Activated CD4-positive, alpha-beta T cell treated with anti-CD3 and anti-CD28 coated beads for 1 hour (primary cell): ENCODE measurements around the gene NGEF.
"Not testable (repeated sequence)": the region's sequence is repeated elsewhere in the genome, so short reads cannot be mapped to it uniquely, and the experiment has no call there.

Source experiments
- DNase-seq: peaks from one replicate; pipeline ENCODE4 v3.0.0-alpha.2; 2020

The NGEF gene

DNA sequence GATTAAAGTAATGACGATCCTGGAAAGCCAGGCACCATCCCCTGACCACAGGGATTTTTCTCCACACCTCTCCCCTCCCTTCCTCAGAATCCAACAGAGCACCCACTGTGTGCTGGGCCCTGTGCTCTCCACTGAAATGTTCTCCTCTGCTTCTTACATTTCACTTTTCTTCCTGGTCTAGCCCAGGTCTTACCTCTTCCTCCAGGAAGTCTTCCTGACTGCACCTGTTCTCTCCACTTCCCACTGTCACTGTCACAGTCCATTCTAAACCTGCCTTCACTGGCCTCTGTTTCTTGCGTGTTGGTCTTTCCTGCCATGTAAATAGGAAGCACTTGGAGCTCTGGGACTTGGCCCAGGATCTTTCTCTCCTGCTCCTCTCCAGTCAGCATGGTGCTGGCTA lies 7.4 kb upstream of the NGEF start:
- DNase-seq: no peak

DNA sequence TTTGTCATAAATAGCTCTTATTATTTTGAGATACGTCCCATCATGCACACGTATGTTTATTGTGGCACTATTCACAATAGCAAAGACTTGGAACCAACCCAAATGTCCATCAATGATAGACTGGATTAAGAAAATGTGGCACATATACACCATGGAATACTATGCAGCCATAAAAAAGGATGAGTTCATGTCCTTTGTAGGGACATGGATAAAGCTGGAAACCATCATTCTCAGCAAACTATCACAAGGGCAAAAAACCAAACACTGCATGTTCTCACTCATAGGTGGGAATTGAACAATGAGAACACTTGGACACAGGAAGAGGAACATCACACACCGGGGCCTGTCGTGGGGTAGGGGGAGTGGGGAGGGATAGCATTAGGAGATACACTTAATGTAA lies 6.6 kb upstream of the NGEF start:
- not testable (repeated sequence) for DNase-seq

DNA sequence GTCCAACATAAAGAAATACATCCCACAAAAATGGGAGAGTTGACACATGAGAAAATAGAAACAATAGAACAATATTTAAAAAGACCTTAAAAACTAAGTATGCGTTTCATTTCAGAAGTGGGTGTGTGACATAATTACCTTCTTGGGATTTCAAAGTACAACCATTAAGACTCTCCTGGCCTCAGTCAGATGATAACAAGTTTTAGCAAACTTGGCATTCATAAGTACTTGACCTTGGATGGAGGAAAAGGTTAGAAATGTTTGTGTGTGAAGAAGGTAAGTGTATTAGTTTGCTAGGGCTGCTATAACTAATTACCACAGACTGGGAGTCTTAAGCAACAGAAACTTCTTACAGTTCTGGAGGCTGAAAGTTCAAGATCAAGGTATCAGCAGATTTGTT lies 4.9 kb upstream of the NGEF start:
- no peak for DNase-seq

DNA sequence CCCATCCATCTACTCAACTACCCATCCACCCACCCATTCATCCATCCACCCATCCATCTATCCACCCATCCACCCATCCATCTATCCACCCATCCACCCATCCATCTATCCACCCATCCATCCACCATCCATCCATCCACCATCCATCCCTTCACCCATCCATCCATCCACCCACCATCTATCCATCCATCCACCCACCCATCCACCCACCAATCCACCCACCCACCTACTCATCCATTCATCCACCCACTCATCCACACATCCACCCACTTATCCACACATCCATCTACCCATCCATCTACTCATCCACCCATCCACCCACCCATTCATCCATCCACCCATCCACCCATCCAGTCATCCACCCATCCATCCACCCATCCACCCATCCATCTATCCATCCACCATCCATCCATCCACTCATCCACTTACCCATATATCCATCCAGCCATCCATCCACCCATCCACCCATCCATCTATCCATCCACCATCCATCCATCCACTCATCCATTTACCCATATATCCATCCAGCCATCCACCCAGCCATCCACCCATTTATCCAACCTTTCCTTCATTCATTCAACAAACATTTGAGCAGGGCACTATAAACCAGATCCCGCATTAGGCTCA lies 2.1 kb upstream of the NGEF start:
- no peak for DNase-seq

DNA sequence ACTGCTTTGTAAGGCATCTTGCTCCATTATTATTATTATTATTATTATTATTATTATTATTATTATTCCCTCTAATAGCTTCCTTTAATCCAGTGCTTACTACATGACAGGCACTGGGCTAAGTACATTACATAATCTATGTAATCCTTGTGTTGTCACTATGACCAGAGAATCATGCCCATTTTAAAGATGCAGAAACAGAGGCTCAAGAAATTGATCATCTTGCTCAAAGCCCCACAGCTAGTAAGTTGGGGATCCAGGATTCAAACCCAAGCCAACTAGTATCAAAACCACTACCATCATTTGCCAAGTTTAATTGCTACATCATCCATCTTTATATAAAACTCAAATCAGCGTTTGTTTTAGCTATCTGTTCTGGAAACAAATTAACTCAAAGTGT lies 594 bp upstream of the NGEF start:
- DNase-seq: no peak

DNA sequence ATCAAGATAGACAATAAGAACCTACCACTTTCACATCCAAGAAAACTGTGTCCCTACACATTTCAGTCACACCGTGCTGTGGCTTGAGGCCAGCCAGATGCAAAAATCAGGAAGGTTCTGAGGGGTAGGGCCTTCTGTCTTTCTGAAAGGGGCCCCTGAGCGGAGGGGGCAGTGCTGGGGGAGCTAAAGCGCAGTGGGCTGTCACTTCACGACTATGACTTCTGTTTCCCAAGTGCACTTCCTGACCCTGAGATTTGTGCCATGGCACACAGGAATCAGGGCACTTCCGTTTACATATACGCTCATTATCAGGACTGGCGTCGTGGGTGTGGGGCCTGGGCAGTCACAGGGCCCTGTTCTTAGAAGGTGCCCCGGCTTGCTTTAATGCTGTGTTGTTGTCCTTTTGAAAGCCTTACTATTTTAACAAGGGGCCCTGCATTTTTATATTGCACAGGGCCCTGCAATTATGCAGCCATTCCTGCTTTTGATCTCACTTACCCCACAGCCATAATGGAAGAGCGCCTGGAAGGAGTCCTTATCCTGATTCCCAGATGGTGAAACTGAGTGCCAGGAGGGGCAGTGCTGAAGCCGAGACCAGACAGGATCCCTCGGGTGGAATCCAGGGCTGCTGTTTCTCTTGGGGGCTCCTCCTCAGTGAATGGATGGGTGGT lies 620 bp downstream of the NGEF start:
- no peak for DNase-seq

DNA sequence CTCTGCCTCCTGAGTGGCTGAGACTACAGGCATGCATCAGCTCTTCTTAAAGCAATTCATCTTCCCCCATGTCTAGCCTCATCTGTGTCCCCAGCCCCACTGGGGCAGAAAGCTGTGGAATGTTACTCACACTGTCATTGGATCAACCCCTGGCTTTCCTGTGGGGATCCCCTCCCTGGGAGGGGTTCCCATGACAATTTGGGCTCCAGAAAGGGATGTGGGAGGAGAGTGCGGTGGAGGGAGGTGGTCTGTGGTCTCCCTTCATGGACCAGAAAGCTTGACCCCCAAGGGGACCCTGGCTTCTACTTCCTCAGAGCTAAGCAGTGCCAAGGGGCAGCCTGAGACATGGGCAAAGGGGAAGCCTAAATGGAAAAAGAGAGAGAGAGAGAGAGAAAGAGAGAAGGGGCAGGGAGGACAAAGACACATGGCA lies 1.3 kb downstream of the NGEF start:
- DNase-seq: no peak

DNA sequence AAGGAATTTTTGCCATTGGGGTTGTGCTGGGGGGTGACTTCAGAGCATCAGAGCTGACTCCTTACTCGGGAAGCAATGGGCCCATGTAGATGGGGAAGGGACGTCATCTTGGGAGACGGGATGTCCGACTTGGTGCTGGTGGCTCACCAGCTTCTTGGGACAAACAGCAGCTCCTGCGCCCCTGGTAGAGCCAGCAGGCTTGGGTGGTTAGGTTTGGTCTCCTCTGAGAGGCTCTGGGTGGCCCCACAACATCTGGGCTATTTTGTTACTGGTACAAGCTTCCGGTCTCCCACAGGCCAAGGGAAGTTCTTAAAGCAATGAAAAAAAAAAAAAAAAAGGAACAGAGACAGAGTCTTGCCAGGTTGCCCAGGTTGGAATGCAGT lies 1.8 kb downstream of the NGEF start:
- DNase-seq: no peak

DNA sequence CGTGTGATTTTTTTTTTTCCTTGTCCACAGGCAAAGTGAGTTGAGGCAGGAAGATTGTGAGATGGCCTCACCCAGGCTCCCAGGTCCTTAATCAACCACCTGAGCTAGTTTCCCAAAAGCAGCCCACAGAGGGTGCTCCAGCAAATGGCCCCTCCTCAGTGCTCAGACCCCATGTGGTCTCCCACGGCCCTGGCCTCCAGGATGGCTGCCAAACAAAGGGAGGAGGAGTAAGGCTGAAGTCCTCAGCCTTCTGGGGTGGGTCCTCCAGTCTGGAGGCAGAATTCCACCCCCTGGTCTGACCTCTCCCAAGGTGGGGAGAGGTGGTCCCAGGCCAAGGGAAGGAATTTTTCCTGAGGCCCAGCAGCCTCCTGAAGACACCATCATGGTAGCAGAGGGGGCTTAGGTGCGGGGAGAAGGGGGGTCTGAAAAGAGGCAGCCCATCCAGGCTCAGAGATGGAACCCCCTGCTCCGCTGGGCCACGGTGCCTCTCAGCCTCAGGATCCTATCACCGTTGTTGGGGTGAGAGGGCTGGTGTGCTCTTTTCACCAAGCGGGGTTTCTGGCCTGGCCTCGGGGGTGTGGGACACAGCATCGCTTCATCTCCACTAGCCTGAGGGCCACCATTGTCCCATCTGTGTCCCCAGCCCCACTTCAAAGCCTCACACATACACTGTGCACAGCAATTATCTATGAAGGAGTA lies 2.3 kb downstream of the NGEF start:
- no peak for DNase-seq

DNA sequence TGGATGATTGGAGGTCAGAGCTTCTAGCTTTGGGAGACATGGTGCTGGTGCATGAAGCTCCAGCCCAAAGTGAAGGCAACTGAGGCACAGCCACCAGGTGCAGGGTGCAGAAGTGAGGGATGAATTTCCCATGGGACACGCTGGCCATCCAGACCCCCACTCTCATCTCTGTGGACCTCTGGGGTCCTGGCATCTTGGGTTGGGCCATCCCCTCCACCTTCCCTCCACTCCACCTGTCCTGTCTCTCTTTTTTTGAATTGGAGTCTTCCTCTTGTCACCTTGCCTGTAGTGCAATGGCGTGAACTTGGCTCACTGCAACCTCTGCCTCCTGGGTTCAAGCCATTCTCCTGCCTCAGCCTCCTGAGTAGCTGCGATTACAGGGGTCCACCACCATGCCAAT lies 3.4 kb downstream of the NGEF start:
- no peak for DNase-seq

DNA sequence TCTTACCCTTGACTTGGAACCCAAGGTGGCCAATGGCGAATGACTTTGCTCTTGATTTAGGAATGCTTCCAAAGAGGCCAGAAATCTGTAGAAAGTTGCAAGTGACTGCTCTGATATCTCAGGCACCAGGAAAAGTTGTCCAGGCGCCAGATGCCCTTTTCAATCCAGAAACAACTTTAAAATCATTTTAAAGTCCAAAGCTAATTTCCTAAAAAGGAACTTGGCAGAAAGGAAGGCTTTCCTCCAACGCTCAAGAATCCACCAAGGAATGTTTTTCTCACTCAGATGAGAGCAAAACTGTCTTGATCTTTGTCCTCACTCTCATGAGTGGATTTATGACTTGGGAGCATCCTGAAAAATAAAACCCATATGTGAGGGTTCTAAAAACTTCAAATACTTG lies 5.3 kb downstream of the NGEF start:
- DNase-seq: no peak

DNA sequence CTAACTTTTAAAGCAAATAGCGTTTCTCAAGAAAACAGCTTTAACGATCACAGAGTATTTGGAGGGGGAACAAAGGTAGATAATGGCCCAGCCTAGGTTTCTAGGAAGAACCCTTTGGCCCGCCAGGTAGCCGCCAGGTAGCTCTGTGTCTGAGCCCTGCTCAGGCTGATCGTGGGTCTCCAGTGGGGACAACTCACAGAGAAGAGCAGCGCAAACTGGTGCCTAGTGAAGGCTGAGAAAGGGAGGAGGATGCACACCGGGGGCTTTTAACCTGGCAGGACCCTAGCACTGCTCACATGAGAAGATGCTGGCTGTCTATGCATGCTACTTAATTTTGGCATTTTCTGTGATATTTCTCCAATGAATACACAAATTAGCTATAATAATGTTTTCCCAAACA lies 5.8 kb downstream of the NGEF start:
- no peak for DNase-seq

DNA sequence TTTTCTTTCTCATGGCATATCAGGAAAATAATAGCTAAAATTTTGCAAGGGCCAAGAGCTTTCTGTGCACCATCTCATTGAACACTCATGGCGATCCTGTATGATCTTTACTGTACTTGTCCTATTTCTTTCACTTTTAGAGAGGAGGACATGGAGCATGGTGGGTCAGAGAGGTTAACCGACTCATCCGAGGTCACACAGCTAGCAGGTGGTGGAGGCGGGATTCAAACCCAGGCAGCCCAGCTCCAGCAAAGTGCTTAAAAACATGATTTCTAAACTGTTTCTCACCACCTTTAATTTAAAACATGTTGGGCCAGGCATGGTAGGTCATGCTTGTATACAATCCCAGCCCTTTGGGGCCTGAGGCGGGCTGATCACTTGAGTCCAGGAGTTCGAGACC lies 6.4 kb downstream of the NGEF start:
- no peak for DNase-seq

DNA sequence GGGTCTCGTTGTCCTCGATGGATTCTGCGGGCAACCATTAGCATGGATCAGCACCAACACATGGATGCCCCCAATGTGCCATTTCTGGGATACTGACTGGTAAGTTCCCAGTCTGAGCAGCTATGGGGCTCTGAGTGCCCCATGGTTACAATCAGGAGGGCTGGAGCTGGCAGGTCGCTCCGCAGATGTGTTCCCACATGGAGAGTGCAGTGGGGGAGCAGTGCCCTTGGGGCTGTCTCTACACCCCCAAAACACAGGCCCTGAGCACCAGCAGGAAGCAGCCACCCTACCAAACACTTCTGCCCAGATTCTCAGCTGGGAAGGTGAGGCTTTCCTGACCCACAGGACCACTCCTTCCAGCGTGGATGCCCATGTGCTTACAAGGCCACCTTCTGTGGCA lies 8.0 kb downstream of the NGEF start:
- DNase-seq: no peak

DNA sequence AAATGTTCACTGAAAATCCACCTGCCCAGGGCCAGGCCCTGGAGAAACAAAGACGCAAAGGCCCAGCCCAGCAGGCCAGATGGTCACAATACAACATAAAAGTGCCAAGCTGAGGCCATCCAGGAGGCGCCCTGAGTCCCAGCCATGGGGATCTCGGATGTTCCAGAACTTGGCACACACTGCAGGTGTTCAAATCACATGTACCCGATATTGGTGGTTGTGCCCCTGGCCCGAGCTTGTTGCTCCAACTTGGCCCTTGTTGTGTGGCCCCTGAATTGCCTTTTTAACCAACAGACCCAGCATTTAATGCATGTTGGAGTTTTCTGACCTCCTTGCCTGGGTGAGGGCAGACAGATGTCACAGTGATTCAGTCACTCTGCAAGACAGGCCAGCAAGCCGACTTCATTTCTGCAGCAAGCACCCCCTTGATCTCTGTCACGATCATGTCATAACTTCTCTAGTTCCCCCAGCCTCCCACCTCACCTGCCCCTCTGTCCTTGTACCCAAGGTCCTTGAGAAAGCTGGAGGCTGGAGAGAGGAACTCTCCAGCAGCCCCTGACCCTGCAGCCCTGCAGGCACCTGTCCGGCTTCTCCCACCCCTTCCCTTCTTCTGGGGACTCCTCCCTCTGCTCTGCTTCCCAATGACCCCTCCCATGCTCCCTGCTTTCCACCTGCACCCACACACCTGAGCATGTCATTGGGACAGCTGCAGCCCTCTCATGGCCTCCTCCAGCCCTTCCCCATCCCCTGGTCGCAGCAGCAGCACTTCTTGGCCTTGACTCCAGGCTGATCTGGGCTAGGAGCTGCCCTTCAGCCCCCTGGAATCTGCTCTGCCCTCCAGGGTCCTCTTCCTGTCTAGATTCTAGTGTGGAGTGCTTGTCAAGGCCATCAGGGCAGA lies 9.1 kb downstream of the NGEF start:
- DNase-seq: no peak

DNA sequence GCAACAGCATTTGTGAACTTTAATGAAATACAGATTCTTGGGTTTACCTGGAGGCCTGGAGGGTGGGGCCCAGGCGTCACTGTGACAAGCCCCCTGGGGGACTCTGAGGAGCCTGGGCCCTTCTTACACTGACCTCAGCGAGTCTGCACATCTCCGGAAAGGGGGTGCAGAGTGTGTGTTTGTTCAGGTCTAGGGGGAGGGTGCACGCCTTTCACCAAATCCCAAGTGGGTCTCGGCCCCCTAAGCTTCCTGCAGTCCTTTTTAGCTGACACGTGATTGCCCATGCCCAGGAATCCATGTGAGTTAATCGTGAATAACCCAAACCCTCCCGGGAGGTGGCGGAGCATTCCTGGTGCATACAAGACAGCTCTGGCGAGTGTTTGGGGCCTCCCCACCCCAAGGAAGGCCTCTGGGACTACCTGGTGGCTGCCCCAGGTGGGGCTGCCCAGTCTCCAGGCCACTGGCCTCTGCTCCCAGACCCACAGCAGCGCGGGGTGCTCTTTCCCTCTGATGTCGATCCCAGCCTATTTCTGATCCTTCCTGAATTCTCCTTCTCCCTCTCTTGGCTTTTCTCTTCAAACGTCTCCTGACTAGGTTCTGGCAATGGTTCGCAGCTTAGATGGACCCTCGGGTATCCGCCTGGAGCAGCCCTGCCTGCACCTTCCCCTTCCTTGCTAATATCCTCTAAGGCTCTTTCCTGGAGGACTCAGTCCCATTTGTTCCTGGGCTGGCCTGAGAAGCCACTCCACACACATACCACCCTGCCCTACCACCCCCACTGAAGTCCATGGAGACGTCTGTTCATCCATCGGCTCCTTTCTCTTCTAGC lies 10.0 kb downstream of the NGEF start:
- DNase-seq: no peak

DNA sequence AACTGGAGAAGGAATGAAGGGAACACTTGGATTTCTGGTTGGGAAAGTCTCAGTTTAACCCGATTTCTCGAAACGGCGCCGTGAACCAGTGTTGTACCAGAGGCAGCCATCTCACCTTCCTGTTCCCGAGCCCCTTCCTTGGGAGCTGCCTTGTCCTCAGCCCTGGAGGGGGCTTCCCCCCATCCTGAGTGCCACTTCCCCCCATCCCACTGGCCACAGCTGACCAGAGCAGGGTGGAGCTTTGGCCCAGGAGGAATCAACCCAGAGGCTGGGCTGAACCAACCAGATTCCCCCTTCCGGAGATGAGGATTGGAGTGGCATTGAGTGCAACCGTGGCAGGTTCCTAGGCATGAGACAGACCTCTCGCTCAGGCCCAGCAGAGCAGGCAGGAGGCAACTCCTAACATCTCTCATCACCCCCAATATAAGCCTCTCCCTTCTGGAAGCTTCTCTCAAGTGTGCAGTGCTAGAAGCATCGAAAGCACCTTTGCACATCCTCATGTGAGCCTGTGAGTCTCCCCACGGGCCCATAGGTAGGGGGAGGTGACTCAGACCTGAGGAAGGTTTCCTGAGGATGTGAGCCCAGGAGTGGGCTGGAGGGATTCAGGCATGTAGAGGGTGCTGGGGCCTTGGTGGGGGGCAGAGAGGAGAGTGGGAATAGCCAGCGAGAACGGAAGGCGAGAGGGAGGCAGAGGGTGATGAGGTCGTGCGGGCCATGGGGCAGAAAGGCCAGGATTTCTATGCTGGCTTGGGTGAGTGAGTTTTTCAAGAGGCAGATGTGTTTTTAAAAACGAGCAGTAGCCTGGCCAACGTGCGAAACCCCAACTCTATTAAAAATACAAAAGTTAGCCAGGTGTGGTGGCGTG lies 11.9 kb downstream of the NGEF start:
- no peak for DNase-seq

DNA sequence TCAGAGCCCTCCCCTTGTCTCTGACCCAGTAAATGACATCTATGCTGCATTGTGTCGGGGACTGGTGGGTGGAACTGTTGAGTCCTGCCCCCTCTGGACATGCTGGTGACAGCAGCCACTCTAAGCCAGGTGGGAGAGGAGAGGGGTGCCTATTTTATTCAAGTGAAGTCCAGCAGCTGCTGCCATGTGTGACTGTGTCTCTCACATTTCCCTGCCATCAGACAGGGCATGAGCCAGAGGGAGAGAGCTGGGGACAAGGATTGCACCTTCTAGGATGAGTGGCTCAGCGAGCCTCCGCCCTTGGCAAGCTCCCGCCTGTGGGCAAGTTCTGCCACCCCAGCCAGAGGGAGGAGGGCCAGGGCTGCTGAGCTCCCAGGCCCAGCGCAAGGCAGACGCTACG lies 13.7 kb downstream of the NGEF start:
- DNase-seq: no peak

DNA sequence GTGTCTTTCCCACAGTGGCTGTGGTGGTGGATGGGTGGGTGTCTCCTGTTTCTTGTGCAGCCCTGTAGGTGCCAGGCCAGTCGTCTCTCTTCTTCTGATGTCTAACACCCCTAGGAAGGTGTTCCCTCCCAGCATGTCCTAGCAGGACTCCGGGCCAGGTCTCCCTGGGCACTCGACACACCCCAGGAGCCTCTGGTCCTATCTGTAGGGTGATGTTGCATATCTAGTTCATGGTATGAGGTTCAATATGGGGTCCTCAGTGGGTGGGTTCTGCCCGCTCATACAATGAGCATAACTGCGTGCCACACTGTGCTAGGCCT lies 14.4 kb downstream of the NGEF start:
- no peak for DNase-seq

DNA sequence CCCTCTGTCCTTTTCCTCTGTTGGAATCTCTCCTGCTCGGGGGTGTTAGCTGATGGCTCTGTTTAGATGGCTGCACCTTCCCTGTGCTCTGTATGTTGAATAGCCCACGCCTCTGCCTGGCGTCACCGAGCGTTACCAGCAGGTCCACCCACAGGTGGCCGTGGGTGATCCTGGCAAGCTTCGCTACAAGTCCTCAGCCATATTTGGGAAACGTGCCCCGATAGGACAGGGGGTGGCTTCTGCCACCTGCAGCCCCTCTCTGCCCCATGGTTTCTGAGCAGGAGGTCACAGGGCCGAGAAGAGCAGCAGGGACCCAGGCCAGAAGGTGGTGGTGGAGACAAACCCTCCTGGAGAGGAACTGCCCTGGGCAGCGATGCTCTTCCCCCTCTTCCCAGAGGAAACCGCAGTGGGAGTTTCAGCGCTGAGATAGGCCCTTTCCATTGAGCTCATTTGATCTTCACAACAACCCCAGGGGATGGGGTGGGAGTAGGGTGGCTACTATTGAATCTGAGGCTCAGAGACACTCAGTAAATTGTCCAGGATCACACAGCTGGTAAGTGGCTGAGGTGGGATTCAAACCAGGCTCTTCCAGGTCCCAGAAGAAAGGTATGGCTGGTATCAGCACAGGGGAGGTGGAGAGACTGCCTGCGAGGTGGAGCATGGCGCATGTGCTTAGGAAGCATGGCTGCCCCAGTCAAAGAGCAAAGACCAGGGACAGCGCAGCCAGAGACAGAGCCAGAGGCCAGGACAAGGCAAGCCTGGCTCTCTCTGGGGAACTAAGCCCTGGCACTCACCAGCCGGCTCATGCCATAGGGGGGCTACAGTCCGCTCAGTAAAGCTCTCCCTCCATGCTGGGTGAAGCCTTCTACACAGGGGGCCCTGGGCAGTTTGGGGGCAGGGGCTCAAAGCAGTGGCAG lies 15.0 kb downstream of the NGEF start:
- no peak for DNase-seq

DNA sequence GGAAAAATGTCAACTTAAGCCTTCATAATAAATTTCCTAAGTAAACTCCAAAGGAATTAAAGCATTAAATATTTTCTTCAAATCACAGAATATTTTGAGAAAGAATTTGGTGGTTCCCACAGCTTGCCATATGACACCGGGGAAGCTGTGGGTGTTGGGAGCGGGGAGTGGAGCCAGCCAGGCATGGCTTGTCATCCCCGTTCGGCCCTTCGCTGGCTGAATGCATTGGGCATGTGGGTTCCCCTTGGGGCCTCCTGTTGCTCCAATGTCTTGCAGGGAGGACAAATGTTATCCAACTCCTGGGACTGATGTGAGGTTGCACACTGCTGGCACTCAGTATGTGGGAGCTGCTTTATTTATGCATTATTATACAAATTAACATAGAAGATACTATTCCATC lies 18.6 kb downstream of the NGEF start:
- DNase-seq: no peak
